Measurements from ENCODE around the gene MGST2. TPM values are rescaled to one million over a fixed set of nuclear protein-coding genes. Genes with fewer than 3 reads are reported as not detected.

Gene MGST2
- total RNA-seq, 1 experiment from 2014 or later: 39.0 TPM

GRCh38 chr4:139685180-139685579, 19.6 kb downstream of the MGST2 start:
- no peaks in the 10 kb centered on the region for H3F3A ChIP-seq (ENCODE audit: low read length, unreplicated experiment)
- TF ChIP-seq CTCF (conservative IDR thresholded peaks at IDR 0.05; ENCODE audit: low read depth, low read length): no peak
- no peak for TF ChIP-seq EZH2phosphoT487 (IDR thresholded peaks at IDR 0.05; ENCODE audit: borderline replicate concordance, low read length)
- no TSS peak for BruUV-seq (replicated peaks)
- H3K4me1 ChIP-seq (ENCODE audit: insufficient read depth, low read length): no peaks in the 10 kb centered on the region
- no peak overlapping the region for H3K27ac ChIP-seq (ENCODE audit: low read length)
- ChIA-PET POLR2A (ENCODE audit: unreplicated experiment) (no interaction called here), CTCF (interaction anchor here (1.6 kb wide), 1 partner anchor 28 kb away, joined by 5 read pairs; no protein-coding TSS in a partner anchor)
- H3K79me2 ChIP-seq (ENCODE audit: low read length): no peaks in the 10 kb centered on the region
- no peaks in the 10 kb centered on the region for H3K9me2 ChIP-seq (replicated peaks; ENCODE audit: low read length)
- intact Hi-C loops (cut with micrococcal nuclease): no loop called here
- no peaks in the 10 kb centered on the region; the same call in 1 of the 2 replicates for H3K36me3 ChIP-seq (ENCODE audit: low read depth, low read length)
- no peaks in the 10 kb centered on the region for H3K27me3 ChIP-seq (ENCODE audit: low read length)
- no peak overlapping the region for H3K9ac ChIP-seq (ENCODE audit: low read length)
- H3K4me2 ChIP-seq (ENCODE audit: low read length): no peak overlapping the region
- ATAC-seq (no peak), DNase-seq (no peak)
- no peak overlapping the region for H3K4me3 ChIP-seq (ENCODE audit: low read length)
- H4K20me1 ChIP-seq (ENCODE audit: low read length): no peaks in the 10 kb centered on the region
- no peaks in the 10 kb centered on the region for H3K9me3 ChIP-seq (ENCODE audit: low read length)
- no peak overlapping the region for H2AFZ ChIP-seq (ENCODE audit: low read length)

DNA sequence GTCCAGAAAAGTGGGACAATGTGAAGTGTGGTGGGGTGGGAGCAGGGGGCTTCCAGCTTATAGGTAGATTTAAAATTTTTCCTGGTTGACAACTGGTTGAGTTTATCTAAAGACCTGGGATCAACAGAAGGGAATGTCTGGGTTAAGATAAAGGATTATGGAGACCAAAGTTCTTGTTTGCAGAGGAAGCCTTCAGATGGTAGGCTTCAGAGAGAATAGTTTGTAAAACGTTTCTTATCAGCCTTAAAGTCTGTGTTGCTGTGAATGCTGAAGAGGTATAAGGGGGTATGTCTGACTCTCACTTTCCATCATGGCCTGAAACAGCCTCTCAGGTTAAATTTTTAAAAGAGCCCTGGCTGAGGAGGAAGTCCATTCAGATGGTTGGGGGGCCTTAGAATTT, 20.5 kb downstream of the MGST2 start:
- ChIA-PET CTCF (no interaction called here), POLR2A (ENCODE audit: unreplicated experiment) (no interaction called here)
- no peaks in the 10 kb centered on the region for H4K20me1 ChIP-seq (ENCODE audit: low read length)
- TF ChIP-seq CTCF (conservative IDR thresholded peaks at IDR 0.05; ENCODE audit: low read depth, low read length) (no peak), EZH2 (IDR thresholded peaks at IDR 0.05; ENCODE audit: low read length, unreplicated experiment) (no peak), EZH2phosphoT487 (IDR thresholded peaks at IDR 0.05; ENCODE audit: borderline replicate concordance, low read length) (no peak)
- no peaks in the 10 kb centered on the region for H3K79me2 ChIP-seq (ENCODE audit: low read length)
- H3F3A ChIP-seq (ENCODE audit: low read length, unreplicated experiment): no peaks in the 10 kb centered on the region
- no peak overlapping the region for H3K27ac ChIP-seq (ENCODE audit: low read length)
- intact Hi-C loops (cut with micrococcal nuclease): no loop called here
- H3K9me2 ChIP-seq (replicated peaks; ENCODE audit: low read length): no peaks in the 10 kb centered on the region
- H3K9ac ChIP-seq (ENCODE audit: low read length): no peak overlapping the region
- no peaks in the 10 kb centered on the region for H3K4me1 ChIP-seq (ENCODE audit: insufficient read depth, low read length)
- no peaks in the 10 kb centered on the region for H3K9me3 ChIP-seq (ENCODE audit: low read length)
- no peaks in the 10 kb centered on the region for H3K27me3 ChIP-seq (ENCODE audit: low read length)
- DNase-seq: no peak
- no peaks in the 10 kb centered on the region; the same call in 1 of the 2 replicates for H3K36me3 ChIP-seq (ENCODE audit: low read depth, low read length)
- BruUV-seq (replicated peaks): no TSS peak
- H3K4me3 ChIP-seq (ENCODE audit: low read length): no peak overlapping the region
- no peak overlapping the region for H2AFZ ChIP-seq (ENCODE audit: low read length)
- no peak overlapping the region for H3K4me2 ChIP-seq (ENCODE audit: low read length)
- ATAC-seq: no peak

DNA sequence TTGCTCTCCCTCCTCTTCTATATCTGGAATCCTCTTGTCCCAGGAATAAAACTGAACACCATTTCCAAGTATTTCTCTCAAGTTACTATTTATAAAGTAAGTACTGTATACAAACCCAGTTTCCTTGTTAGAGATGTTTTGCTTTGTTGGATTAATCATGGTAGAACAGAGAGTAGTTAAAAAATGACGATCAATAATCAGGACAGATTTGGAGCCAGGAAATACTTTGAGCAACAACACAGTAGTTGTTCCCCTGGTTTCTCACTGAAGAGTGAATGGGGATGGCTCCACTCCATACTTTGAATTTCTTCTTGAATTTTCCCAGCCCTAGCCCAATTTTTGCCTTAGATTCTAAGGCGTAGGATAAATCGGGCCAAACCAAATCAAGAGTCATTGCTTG, 21.4 kb downstream of the MGST2 start:
- Histone ChIP-seq H3K9me2 (replicated peaks; ENCODE audit: low read length) (no peaks in the 10 kb centered on the region), H3K79me2 (ENCODE audit: low read length) (no peaks in the 10 kb centered on the region), H3K4me1 (ENCODE audit: insufficient read depth, low read length) (no peaks in the 10 kb centered on the region), H3K4me3 (ENCODE audit: low read length) (no peak overlapping the region), H2AFZ (ENCODE audit: low read length) (no peak overlapping the region), H3K36me3 (ENCODE audit: low read depth, low read length) (no peaks in the 10 kb centered on the region; the same call in 1 of the 2 replicates), H3K9ac (ENCODE audit: low read length) (no peak overlapping the region), H3K9me3 (ENCODE audit: low read length) (no peaks in the 10 kb centered on the region), H3K27ac (ENCODE audit: low read length) (no peak overlapping the region), H3F3A (ENCODE audit: low read length, unreplicated experiment) (no peaks in the 10 kb centered on the region), H4K20me1 (ENCODE audit: low read length) (no peaks in the 10 kb centered on the region), H3K4me2 (ENCODE audit: low read length) (no peak overlapping the region), H3K27me3 (ENCODE audit: low read length) (no peaks in the 10 kb centered on the region)
- no peak for TF ChIP-seq EZH2phosphoT487 (IDR thresholded peaks at IDR 0.05; ENCODE audit: borderline replicate concordance, low read length)
- no peak for TF ChIP-seq EZH2 (IDR thresholded peaks at IDR 0.05; ENCODE audit: low read length, unreplicated experiment)
- TF ChIP-seq CTCF (conservative IDR thresholded peaks at IDR 0.05; ENCODE audit: low read depth, low read length): no peak
- no peak for DNase-seq
- ChIA-PET CTCF (no interaction called here), POLR2A (ENCODE audit: unreplicated experiment) (no interaction called here)
- no TSS peak for BruUV-seq (replicated peaks)
- intact Hi-C loops (cut with micrococcal nuclease): no loop called here
- ATAC-seq: no peak
